A673 (cell line): ENCODE measurements around the gene FIGN. TPM values are rescaled to one million over a fixed set of nuclear protein-coding genes. Genes with fewer than 3 reads are reported as not detected.

Experiments used
- Bru-seq: library from RNA; stranded (reverse); fragments of 400-500 nt; gene quantifications from one replicate; lab custom pipeline; 2021; lab: Mats Ljungman, UMichigan
- BruChase-seq, 2 experiments: library from RNA; stranded (reverse); fragments of 400-500 nt; gene quantifications; one replicate each; lab custom pipeline; 2021; lab: Mats Ljungman, UMichigan
- BruUV-seq: library from RNA; stranded (reverse); fragments of 400-500 nt; replicated peaks from 2 replicates; lab custom pipeline; 2021; lab: Mats Ljungman, UMichigan
- CTCF ChIA-PET: fragments of 300-600 bp; sonication (Branson Sonifier 250); formaldehyde crosslinking; loops from one replicate; lab custom pipeline; 2022; ENCODE audit warnings: antibody characterized with exemption; lab: Charles Lee
- POLR2A ChIA-PET: fragments of 300-600 bp; sonication (Branson Sonifier 250); formaldehyde crosslinking; loops from one replicate; lab custom pipeline; 2022; ENCODE audit warnings: antibody characterized with exemption; ENCODE audit not compliant: low non-redundant PET; lab: Charles Lee
- DNase-seq: peaks from one replicate; pipeline ENCODE4 v3.0.0-alpha.2; 2015; ENCODE audit warnings: low spot score
- H3K27ac ChIP-seq: fragments of 200-600 bp; sonication (generic); 2 replicates; pipeline ENCODE4 v1.5.1; 2016; ENCODE audit warnings: mixed run types, low read depth, mild to moderate bottlenecking, mixed read lengths, antibody characterized with exemption, low read length; ENCODE audit not compliant: poor library complexity, severe bottlenecking
- H3K27me3 ChIP-seq: fragments of 200-600 bp; sonication (generic); replicated peaks from 2 replicates; pipeline ENCODE4 v1.6.1; 2017; ENCODE audit warnings: mixed run types, low read depth, mild to moderate bottlenecking, mixed read lengths, antibody characterized with exemption, low read length; ENCODE audit not compliant: insufficient read depth, poor library complexity
- H3K36me3 ChIP-seq: fragments of 200-600 bp; sonication (generic); 2 replicates; pipeline ENCODE4 v1.6.1; 2016; ENCODE audit warnings: mixed run types, mild to moderate bottlenecking, mixed read lengths, antibody characterized with exemption, low read length; ENCODE audit not compliant: insufficient read depth, poor library complexity, severe bottlenecking
- H3K4me1 ChIP-seq: fragments of 200-600 bp; sonication (generic); 2 replicates; pipeline ENCODE4 v1.6.1; 2017; ENCODE audit warnings: mixed run types, mild to moderate bottlenecking, mixed read lengths, antibody characterized with exemption, low read length; ENCODE audit not compliant: insufficient read depth, poor library complexity, severe bottlenecking
- H3K4me3 ChIP-seq: fragments of 200-600 bp; sonication (generic); 2 replicates; pipeline ENCODE4 v1.5.1; 2016; ENCODE audit warnings: low read depth, mixed run types, mild to moderate bottlenecking, mixed read lengths, low read length; ENCODE audit not compliant: poor library complexity, severe bottlenecking
- H3K9me3 ChIP-seq: fragments of 200-600 bp; sonication (generic); 2 replicates; pipeline ENCODE4 v1.6.1; 2016; ENCODE audit warnings: mixed run types, low read depth, mild to moderate bottlenecking, mixed read lengths, antibody characterized with exemption, low read length; ENCODE audit not compliant: poor library complexity, severe bottlenecking
- EZH2 ChIP-seq: fragments of 200-600 bp; sonication (generic); IDR thresholded peaks from 2 replicates; pipeline ENCODE4 v1.6.1; 2017; ENCODE audit warnings: borderline replicate concordance, low read depth, mild to moderate bottlenecking, mixed read lengths, antibody characterized with exemption, low read length; ENCODE audit not compliant: poor library complexity, severe bottlenecking
- intact Hi-C: fragments of 100-400 bp; cut with micrococcal nuclease; formaldehyde crosslinking; loops from one replicate; pipeline ENCODE4 v1.10.0; 2022; ENCODE audit not compliant: unreplicated experiment
- long read RNA-seq: library from polyadenylated mRNA; stranded (forward); transcript quantifications from one replicate; pipeline ENCODE4 v2.0.0, GENCODE V29; 2022
- total RNA-seq: library from RNA; stranded (reverse); gene quantifications from 2 replicates; pipeline ENCODE4 v1.2.3, GENCODE V29; 2021
- TF ChIP-seq, protein P1 (sequence below): fragments of 300-800, 200-600 bp; sonication (generic); conservative IDR thresholded peaks from 2 replicates; pipeline ENCODE4 v1.5.1; 2017; ENCODE audit warnings: low read depth, mild to moderate bottlenecking, antibody characterized with exemption, low read length, moderate library complexity, mixed read lengths

FIGN gene, protein sequence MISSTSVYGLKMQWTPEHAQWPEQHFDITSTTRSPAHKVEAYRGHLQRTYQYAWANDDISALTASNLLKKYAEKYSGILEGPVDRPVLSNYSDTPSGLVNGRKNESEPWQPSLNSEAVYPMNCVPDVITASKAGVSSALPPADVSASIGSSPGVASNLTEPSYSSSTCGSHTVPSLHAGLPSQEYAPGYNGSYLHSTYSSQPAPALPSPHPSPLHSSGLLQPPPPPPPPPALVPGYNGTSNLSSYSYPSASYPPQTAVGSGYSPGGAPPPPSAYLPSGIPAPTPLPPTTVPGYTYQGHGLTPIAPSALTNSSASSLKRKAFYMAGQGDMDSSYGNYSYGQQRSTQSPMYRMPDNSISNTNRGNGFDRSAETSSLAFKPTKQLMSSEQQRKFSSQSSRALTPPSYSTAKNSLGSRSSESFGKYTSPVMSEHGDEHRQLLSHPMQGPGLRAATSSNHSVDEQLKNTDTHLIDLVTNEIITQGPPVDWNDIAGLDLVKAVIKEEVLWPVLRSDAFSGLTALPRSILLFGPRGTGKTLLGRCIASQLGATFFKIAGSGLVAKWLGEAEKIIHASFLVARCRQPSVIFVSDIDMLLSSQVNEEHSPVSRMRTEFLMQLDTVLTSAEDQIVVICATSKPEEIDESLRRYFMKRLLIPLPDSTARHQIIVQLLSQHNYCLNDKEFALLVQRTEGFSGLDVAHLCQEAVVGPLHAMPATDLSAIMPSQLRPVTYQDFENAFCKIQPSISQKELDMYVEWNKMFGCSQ
- total RNA-seq, result 0.22 and 0.24 TPM in 2 replicates
- Bru-seq, nascent RNA, result percentile 15 among the genes with signal in this experiment
- percentile 16 among the genes with signal in this experiment for BruChase-seq, experiment 1, labeled RNA remaining after a 2-hour chase
- BruChase-seq, experiment 2, labeled RNA remaining after a 6-hour chase, result percentile 11 among the genes with signal in this experiment
- long read RNA-seq, result 0 reads

DNA sequence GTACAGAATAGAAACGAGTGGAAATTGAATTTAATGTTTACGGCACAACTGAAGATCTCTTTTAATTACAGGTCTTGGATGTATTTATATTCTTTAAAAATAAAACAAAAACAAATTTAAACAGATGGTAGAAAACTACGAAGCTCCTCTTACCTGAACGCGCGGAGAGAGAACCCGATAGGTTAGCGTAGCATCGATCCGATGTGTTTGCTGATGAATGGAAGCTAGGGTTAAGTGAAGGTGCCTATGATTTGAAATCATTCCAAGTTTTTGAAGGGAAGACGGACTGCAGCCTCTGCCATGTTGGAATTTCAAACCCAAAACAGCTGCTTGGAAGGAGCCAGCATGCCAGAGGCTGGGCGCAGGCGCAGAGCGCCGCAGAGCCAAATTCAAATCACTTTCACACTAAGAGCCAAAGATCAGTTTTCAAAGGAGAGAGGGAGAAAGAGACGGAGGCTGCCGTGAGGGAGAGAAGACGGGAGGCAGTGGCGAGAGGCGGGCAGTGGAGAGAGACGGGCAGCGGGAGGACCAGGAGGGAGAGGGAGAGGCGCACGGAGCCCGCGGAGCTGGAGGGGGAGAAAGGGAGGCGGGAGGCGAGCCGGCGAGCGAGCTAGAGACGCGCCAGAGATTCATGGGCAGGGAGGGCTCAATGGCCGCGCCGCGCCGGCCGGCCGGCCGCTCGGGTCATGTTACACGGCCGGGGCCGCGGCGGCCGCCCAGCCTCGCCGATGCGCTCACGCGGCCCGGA, at the start of gene FIGN:
Gene FIGN, minus strand, starts transcription at position 324 of the 748 bp plus-strand sequence. CDS start 1,081 bp downstream, outside the sequence.
- POLR2A ChIA-PET, result no interaction called here
- Histone ChIP-seq H3K9me3 (no peaks in the 10 kb centered on the region), H3K4me3 (peak within 1 kb of the TSS; percentile 47), H3K36me3 (no peaks in the 10 kb centered on the region), H3K27ac (no peak within 1 kb of the TSS), H3K27me3 (peaks cover 100% of the 10 kb centered on the region), H3K4me1 (no peaks in the 10 kb centered on the region)
- peak; percentile 46 for DNase-seq
- CTCF ChIA-PET, result no interaction called here
- intact Hi-C loops, result no loop called here
- BruUV-seq, result no TSS peak
- no peak for TF ChIP-seq EZH2
- TF ChIP-seq, protein P1, sequence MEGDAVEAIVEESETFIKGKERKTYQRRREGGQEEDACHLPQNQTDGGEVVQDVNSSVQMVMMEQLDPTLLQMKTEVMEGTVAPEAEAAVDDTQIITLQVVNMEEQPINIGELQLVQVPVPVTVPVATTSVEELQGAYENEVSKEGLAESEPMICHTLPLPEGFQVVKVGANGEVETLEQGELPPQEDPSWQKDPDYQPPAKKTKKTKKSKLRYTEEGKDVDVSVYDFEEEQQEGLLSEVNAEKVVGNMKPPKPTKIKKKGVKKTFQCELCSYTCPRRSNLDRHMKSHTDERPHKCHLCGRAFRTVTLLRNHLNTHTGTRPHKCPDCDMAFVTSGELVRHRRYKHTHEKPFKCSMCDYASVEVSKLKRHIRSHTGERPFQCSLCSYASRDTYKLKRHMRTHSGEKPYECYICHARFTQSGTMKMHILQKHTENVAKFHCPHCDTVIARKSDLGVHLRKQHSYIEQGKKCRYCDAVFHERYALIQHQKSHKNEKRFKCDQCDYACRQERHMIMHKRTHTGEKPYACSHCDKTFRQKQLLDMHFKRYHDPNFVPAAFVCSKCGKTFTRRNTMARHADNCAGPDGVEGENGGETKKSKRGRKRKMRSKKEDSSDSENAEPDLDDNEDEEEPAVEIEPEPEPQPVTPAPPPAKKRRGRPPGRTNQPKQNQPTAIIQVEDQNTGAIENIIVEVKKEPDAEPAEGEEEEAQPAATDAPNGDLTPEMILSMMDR, result no peak

DNA sequence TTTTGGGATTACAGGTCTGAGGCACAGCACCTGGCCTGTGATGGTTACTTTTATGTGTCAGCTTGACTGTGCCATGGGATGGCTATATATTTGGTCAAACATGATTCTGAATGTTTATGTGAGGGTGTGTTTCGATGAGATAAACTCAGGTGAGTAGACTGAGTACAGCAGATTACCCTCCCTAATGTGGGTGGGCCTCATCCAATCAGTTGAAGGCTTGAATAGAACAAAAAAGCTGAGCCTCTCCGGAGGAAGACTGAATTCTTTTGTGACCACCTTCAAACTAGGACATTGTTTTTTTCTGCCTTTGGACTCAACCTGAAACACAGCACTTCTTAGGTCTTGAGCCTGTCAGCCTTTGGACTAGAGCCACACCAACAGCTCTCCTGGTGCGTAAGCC, 49.4 kb upstream of the FIGN start:
- no TSS peak for BruUV-seq
- H3K4me3 ChIP-seq, result no peak overlapping the region
- no peak for TF ChIP-seq EZH2
- TF ChIP-seq, protein P1, result no peak
- no peaks in the 10 kb centered on the region for H3K27me3 ChIP-seq
- POLR2A ChIA-PET, result no interaction called here
- H3K36me3 ChIP-seq, result no peaks in the 10 kb centered on the region
- no peak for DNase-seq
- CTCF ChIA-PET, result no interaction called here
- no peaks in the 10 kb centered on the region for H3K4me1 ChIP-seq
- intact Hi-C loops, result no loop called here
- no peak overlapping the region for H3K27ac ChIP-seq
- no peaks in the 10 kb centered on the region for H3K9me3 ChIP-seq
